DMS79 treated with DMSO at 0.1 percent for 48 hours (cell line): Measurements from ENCODE around the gene ZNF544.
"Not testable (repeated sequence)": the region's sequence is repeated elsewhere in the genome, so short reads cannot be mapped to it uniquely, and the experiment has no call there.

ENCODE experiments used
- DNase-seq: peaks from one replicate; lab custom pipeline; 2025; lab: John Stamatoyannopoulos, UW

The ZNF544 gene

DNA sequence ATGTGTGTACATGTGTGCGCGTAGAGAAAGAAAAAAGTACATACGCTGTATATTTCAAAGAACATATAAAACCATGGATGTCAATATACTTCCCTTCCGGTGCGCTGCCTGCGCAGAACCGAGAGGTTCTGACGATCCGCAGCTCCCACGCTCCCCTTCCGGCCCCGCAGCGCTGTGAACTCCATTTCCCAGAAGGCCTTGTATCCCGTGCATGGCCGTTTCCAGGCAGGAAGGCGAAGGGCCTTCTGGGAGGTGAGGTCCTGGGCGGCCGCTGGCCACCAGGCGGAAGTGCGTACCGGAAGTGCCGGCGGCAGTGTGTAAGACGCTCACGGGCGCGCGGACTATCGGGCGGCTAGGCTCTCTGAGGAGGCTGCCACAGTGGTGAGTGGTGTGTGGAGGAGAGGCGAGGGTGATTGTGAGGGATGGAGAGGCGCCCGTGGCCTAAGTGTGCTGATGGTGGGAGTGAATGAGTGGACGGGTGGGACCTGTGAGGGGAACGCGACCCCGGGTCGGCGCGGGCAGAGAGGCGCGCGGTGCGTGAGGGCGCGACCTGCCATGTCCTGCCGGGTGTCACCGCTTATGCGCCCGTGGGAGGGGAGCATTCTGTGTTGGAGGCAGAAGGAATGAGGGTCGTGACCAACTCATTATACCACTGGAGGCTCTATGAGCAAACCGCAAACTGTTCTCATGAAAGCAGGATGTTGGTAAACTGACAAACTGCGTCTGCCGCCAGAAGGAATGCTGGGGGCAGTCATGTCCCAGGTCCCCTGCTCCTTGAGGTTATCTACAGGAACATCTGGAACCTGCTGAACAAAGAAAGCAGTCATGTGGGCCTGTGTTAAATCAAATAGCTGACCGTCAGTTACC is 76.6 kb downstream of the ZNF544 start, which contains the start of gene ERVK3-1:
Gene ERVK3-1 (plus strand): TSS at position 313 of the 867 bp plus-strand sequence. CDS start 6,792 bp downstream, outside the sequence.
- peak; percentile 92 for DNase-seq

DNA sequence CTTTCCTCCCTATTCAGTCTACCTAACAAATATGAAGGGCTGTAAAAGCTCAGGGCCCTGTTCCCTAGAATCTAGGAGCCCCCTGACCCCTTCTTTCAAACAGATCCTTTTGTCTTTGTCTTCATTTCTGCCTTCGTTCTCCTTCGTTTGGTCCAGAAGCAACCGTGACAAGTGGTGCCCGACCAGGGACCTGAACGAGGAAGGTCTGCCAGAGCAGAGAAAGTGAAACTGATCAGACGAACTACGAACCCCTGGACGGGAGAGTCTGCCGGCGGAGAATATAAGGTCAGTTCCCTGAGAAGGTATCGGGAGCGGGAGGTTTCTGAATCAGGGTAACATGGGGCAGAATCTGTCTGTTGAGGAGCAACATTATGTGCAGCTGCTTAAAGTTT is 77.2 kb downstream of the ZNF544 start:
- peak; percentile 26 for DNase-seq

DNA sequence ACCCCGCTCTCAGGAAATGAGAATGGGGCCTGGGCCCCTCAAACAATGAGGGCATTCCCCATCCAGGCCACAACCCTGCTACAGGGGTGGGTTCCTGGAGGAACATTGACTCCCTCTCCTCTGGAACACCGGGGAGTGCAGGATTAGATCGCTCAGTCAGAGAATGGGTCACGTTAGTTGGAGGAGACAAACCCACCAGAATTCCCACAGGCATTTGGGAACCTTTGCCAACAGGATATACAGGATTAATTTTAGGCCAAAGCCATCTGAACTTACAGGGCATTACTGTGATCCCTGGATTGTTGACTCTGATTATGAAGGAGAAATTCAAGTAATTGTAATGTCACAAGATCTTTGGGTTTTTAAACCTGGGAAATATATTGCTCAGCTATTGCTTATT is 79.0 kb downstream of the ZNF544 start:
- DNase-seq, result no peak

DNA sequence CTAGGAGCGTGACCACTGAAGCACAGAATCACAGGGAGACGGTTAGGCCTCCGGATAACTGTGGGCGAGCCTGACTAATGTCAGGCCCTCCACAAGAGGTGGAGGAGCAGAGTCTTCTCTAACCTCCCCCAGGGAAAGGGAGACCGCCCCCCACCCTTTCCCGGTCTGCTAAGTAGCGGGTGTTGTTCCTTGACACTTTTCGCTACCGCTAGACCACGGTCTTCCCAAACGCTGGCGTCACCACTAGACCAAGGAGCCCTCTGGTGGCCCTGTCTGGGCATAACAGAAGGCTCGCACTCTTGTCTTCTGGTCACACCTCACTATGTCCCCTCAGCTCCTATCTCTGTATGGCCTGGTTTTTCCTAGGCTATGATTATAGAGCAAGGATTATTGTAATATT is 82.0 kb downstream of the ZNF544 start:
- DNase-seq, result not testable (repeated sequence)

DNA sequence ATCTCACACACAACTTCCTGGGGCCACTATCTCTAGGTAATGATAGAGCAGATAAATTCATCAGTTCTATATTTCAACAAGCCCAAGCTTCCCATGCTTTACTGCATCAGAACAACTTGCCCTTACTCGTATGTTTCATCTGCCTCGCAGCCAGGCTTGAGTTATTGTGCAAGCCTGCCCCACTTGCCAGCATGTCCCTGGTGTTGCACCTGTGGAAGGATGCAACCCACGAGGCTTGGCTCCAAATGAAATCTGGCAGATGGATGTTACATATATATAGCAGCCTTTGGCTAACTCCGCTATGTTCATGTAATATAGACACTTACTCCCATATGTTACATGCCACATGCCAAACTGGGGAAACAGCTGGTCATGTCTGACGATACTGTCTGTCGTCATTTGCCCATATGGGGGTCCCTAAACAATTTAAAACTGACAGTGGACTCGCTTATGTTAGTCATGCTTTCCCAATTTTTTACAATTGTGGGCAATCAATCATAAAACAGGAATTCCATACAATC is 82.7 kb downstream of the ZNF544 start:
- DNase-seq, result no peak
